ENCODE results near the gene PTPRA. TPM values are rescaled to one million over a fixed set of nuclear protein-coding genes. Genes with fewer than 3 reads are reported as not detected.

Gene PTPRA
- total and polyA plus RNA-seq, 2 of the 13 experiments (the other 11 are each of a cell fraction or from before 2014, with no cell fraction given), result 47.2 to 127 TPM

Other genes starting within 250 kb of the PTPRA start
- 646 and 1,116 TPM in 2 replicates for gene NOP56, start 220.8 kb upstream of the PTPRA start, total RNA-seq (2016; rRNA removed; fragmentation: Illumina TruSeq; extraction: Trizol)
- gene NOP56, start 220.8 kb upstream of the PTPRA start, polyA plus RNA-seq (2011; rRNA removed), result 369 and 374 TPM in 2 replicates
- 215 and 246 TPM in 2 replicates for gene IDH3B, start 209.3 kb upstream of the PTPRA start, total RNA-seq (2016; rRNA removed; fragmentation: Illumina TruSeq; extraction: Trizol)
- 245 and 254 TPM in 2 replicates for gene IDH3B, start 209.3 kb upstream of the PTPRA start, polyA plus RNA-seq (2011; rRNA removed)
- 0.84 TPM in 1 of 2 replicates, not detected in the other for gene EBF4, start 180.7 kb upstream of the PTPRA start, total RNA-seq (2016; rRNA removed; fragmentation: Illumina TruSeq; extraction: Trizol)
- gene EBF4, start 180.7 kb upstream of the PTPRA start, polyA plus RNA-seq (2011; rRNA removed), result 2.2 and 5.2 TPM in 2 replicates
- gene CPXM1, start 72.9 kb upstream of the PTPRA start, total RNA-seq (2016; rRNA removed; fragmentation: Illumina TruSeq; extraction: Trizol), result not detected in 2 replicates
- 0.07 TPM in 1 of 2 replicates, not detected in the other for gene CPXM1, start 72.9 kb upstream of the PTPRA start, polyA plus RNA-seq (2011; rRNA removed)
- not detected in 2 replicates for gene C20orf141, start 58.5 kb upstream of the PTPRA start, total RNA-seq (2016; rRNA removed; fragmentation: Illumina TruSeq; extraction: Trizol)
- not detected in 2 replicates for gene C20orf141, start 58.5 kb upstream of the PTPRA start, polyA plus RNA-seq (2011; rRNA removed)
- gene TMEM239, start 57.1 kb upstream of the PTPRA start, total RNA-seq (2016; rRNA removed; fragmentation: Illumina TruSeq; extraction: Trizol), result not detected in 2 replicates
- gene TMEM239, start 57.1 kb upstream of the PTPRA start, polyA plus RNA-seq (2011; rRNA removed), result not detected in 2 replicates
- gene PCED1A, start 32.8 kb upstream of the PTPRA start, total RNA-seq (2016; rRNA removed; fragmentation: Illumina TruSeq; extraction: Trizol), result 12.6 and 40.1 TPM in 2 replicates
- gene PCED1A, start 32.8 kb upstream of the PTPRA start, polyA plus RNA-seq (2011; rRNA removed), result 84.2 and 92.3 TPM in 2 replicates
- 27.6 and 35.4 TPM in 2 replicates for gene VPS16, start 32.7 kb upstream of the PTPRA start, total RNA-seq (2016; rRNA removed; fragmentation: Illumina TruSeq; extraction: Trizol)
- gene VPS16, start 32.7 kb upstream of the PTPRA start, polyA plus RNA-seq (2011; rRNA removed), result 34.2 and 44.0 TPM in 2 replicates
- gene GNRH2, start 170.1 kb downstream of the PTPRA start, total RNA-seq (2016; rRNA removed; fragmentation: Illumina TruSeq; extraction: Trizol), result not detected in 2 replicates
- 0.22 and 0.28 TPM in 2 replicates for gene GNRH2, start 170.1 kb downstream of the PTPRA start, polyA plus RNA-seq (2011; rRNA removed)
- gene MRPS26, start 172.6 kb downstream of the PTPRA start, total RNA-seq (2016; rRNA removed; fragmentation: Illumina TruSeq; extraction: Trizol), result 187 and 201 TPM in 2 replicates
- gene MRPS26, start 172.6 kb downstream of the PTPRA start, polyA plus RNA-seq (2011; rRNA removed), result 89.8 and 96.6 TPM in 2 replicates
- gene OXT, start 198.1 kb downstream of the PTPRA start, total RNA-seq (2016; rRNA removed; fragmentation: Illumina TruSeq; extraction: Trizol), result not detected in 2 replicates
- gene OXT, start 198.1 kb downstream of the PTPRA start, polyA plus RNA-seq (2011; rRNA removed), result not detected in 2 replicates
- gene AVP, start 211.2 kb downstream of the PTPRA start, total RNA-seq (2016; rRNA removed; fragmentation: Illumina TruSeq; extraction: Trizol), result not detected in 2 replicates
- 0.12 and 0.21 TPM in 2 replicates for gene AVP, start 211.2 kb downstream of the PTPRA start, polyA plus RNA-seq (2011; rRNA removed)